Testis (tissue), 3 donors: ENCODE results near the gene ADRA1B. TPM values are rescaled to one million over a fixed set of nuclear protein-coding genes. Genes with fewer than 3 reads are reported as not detected.
A peak's percentile ranks its signal among the peaks of the same experiment; 100 is the strongest.

Source experiments
- DNase-seq: peaks from one replicate; pipeline ENCODE4 v3.0.0-alpha.2; 2019
- H3K27ac ChIP-seq, 2 donors: fragments of 200-600 bp; sonication (generic); one replicate each; pipeline ENCODE4 v1.5.1; 2019
- H3K27me3 ChIP-seq: fragments of 200-600 bp; sonication (generic); one replicate; pipeline ENCODE4 v1.5.1; 2019
- H3K36me3 ChIP-seq: fragments of 200-600 bp; sonication (generic); one replicate; pipeline ENCODE4 v1.5.1; 2017; ENCODE audit warnings: low read depth; ENCODE audit errors: missing control alignments
- H3K4me1 ChIP-seq: fragments of 200-600 bp; sonication (generic); one replicate; pipeline ENCODE4 v1.5.1; 2019
- H3K4me3 ChIP-seq, 2 donors: fragments of 200-600 bp; sonication (generic); one replicate each; pipeline ENCODE4 v1.5.1; 2017 to 2019
- H3K9me3 ChIP-seq: fragments of 200-600 bp; sonication (generic); one replicate; pipeline ENCODE4 v1.5.1; 2017
- POLR2A ChIP-seq: fragments of 450-650 bp; IDR thresholded peaks from one replicate; pipeline ENCODE4 v1.6.1; 2017; ENCODE audit warnings: antibody characterized with exemption, mild to moderate bottlenecking, moderate library complexity
- WGBS, 2 donors: methylation state at CpG; one replicate each; pipeline ENCODE4 v1.1.5; 2018; 5-methylcytosine and 5-hydroxymethylcytosine counted together
- intact Hi-C: fragments of 100-400 bp; cut with DNase I; formaldehyde crosslinking; loops from one replicate; pipeline ENCODE4 v1.15.1; 2023; ENCODE audit warnings: low total_unique reads
- polyA plus RNA-seq: library from polyadenylated mRNA; stranded (reverse); fragments of 350-450 nt; fragmentation: Illumina TruSeq; extraction: RNeasy Lipid Tissue Mini Kit (QIAGEN cat#74804); gene quantifications from one replicate; pipeline ENCODE4 v1.2.3, GENCODE V29; 2014; ENCODE audit warnings: low read depth, low replicate concordance; ENCODE audit not compliant: insufficient read depth
- small RNA-seq, 2 donors: library from RNA; depleted of rRNA; stranded (forward); fragments of <200 nt; gene quantifications; one replicate each; pipeline ENCODE3, GENCODE V24; 2016
- total RNA-seq, 2 donors: library from RNA; depleted of rRNA; stranded (reverse); fragments of >200 nt; gene quantifications; one replicate each; pipeline ENCODE4 v1.2.3, GENCODE V29; 2016
- TF ChIP-seq, protein P1 (sequence below), 3 experiments: fragments of 450-650 bp in 2 of 3; fragments of 200-600 bp in 1 of 3; sonication (generic) in 1 of 3; IDR thresholded peaks; one replicate each; pipeline ENCODE4 v1.5.1; 2016 to 2019; ENCODE audit warnings: antibody characterized with exemption in 3 of 3, mild to moderate bottlenecking in 2 of 3, moderate library complexity in 1 of 3

The ADRA1B gene
- total and polyA plus RNA-seq, 3 donors from 2014 or later, result 0.93 to 1.2 (median 1.1) TPM

DNA sequence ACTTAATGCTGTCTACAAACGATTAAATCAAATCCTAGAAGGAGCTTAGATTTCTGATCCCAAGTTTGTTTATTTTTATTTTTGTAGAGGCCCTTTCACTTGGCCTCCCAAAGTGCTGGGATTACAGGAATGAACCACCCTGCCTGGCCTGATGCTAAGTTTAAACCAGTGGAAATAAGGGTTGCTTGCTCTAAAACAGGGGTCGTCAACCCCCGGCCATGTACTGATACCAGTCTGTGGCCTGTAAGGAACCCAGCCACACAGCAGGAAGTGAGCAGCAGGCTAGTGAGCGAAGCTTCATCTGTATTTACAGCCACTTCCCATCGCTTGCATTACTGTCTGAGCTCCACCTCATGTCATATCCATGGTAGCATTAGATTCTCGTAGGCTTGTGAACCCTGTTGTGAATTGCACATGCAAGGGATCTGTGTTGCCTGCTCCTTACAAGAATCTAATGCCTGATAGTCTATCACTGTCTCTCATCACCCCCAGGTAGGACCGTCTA lies 104.0 kb downstream of the ADRA1B start:
- TF ChIP-seq, protein P1, sequence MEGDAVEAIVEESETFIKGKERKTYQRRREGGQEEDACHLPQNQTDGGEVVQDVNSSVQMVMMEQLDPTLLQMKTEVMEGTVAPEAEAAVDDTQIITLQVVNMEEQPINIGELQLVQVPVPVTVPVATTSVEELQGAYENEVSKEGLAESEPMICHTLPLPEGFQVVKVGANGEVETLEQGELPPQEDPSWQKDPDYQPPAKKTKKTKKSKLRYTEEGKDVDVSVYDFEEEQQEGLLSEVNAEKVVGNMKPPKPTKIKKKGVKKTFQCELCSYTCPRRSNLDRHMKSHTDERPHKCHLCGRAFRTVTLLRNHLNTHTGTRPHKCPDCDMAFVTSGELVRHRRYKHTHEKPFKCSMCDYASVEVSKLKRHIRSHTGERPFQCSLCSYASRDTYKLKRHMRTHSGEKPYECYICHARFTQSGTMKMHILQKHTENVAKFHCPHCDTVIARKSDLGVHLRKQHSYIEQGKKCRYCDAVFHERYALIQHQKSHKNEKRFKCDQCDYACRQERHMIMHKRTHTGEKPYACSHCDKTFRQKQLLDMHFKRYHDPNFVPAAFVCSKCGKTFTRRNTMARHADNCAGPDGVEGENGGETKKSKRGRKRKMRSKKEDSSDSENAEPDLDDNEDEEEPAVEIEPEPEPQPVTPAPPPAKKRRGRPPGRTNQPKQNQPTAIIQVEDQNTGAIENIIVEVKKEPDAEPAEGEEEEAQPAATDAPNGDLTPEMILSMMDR (IDR thresholded peaks at IDR 0.05), result no peak
- no peak for TF ChIP-seq POLR2A
- no peaks in the 10 kb centered on the region for H3K27me3 ChIP-seq
- no peaks in the 10 kb centered on the region for H3K9me3 ChIP-seq
- no peak overlapping the region for H3K27ac ChIP-seq
- 76 to 84% methylated on average over 7 of the region's 7 CpGs for WGBS, 2 donors
- no peak overlapping the region for H3K4me3 ChIP-seq
- no peak for DNase-seq
- H3K36me3 ChIP-seq, result no peaks in the 10 kb centered on the region
- no peaks in the 10 kb centered on the region for H3K4me1 ChIP-seq
- intact Hi-C loops, result loop anchor here (5.0 to 10.0 kb wide), 2 partner anchors 174 to 327 kb away; no protein-coding TSS in a partner anchor

DNA sequence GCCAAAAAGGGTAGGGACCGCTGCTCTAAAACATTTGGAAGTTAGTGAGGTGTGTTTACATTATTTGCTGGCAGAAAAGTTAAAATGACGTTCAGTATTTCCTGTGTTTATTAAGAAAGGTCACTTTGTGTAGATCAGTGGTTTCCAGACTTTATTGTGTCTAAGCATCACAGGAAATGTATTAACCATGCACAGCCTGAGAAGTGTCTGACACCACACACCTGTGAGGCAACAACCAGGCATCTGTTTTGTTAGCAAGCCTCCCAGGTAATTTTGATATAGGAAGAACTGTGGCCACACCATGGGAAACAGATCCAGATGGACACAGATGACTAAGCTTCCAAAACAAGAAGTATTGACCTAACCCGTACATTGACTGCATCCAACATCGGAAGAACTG lies 104.7 kb downstream of the ADRA1B start:
- no peaks in the 10 kb centered on the region for H3K9me3 ChIP-seq
- WGBS, 2 donors, result 73 to 78% methylated on average over 4 of the region's 4 CpGs
- H3K27ac ChIP-seq, result no peak overlapping the region
- no peak for DNase-seq
- H3K27me3 ChIP-seq, result no peaks in the 10 kb centered on the region
- TF ChIP-seq, protein P1 (IDR thresholded peaks at IDR 0.05), result no peak
- TF ChIP-seq POLR2A, result no peak
- H3K36me3 ChIP-seq, result no peaks in the 10 kb centered on the region
- H3K4me1 ChIP-seq, result no peaks in the 10 kb centered on the region
- intact Hi-C loops, result loop anchor here (5.0 to 10.0 kb wide), 2 partner anchors 174 to 326 kb away; no protein-coding TSS in a partner anchor
- H3K4me3 ChIP-seq, result no peak overlapping the region

DNA sequence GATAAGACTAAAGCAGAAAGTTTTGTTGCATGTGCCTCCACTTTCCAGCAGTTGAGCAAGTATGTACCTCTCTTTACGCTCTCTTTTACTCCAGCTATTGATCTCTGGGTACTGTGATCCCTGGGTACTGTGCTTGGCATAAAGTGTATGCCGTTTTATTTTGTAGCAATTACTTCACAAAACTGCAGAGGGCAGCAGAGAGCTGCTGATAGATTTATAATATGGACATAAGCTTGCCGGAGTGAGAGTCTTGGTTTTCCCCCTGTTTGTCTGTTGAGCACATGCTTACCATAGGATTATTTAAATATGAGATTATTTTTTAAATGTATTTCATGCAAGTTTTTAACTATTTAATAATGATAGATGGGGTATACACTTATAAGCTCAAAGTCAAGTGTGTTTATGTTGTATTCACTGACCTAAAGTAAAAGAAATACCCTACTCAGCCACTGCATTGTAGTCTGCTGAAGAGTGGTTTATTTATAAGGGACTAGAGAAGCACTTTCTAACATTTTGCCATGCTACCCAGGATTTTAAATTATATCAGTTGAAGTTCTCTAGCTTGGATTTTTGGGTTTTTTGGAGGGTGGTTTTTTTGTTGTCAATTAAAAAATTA lies 105.7 kb downstream of the ADRA1B start:
- Histone ChIP-seq H3K36me3 (no peaks in the 10 kb centered on the region), H3K27me3 (no peaks in the 10 kb centered on the region), H3K4me1 (no peaks in the 10 kb centered on the region), H3K4me3 (no peak overlapping the region), H3K9me3 (no peaks in the 10 kb centered on the region), H3K27ac (no peak overlapping the region)
- WGBS, 2 donors, result 30 to 44% methylated on average over 3 of the region's 3 CpGs
- intact Hi-C loops, result loop anchor here (5.0 to 10.0 kb wide), 2 partner anchors 173 to 325 kb away; no protein-coding TSS in a partner anchor
- TF ChIP-seq, protein P1 (IDR thresholded peaks at IDR 0.05), result peak; percentile 78 to 92 (median 87)
- no peak for TF ChIP-seq POLR2A
- DNase-seq, result peak; percentile 66

Small RNA genes lying within 50 kb of the gene (small RNA-seq; reads per million reads assigned to genes)
- gene RF00019, result 0 reads per million in 2 donors

Other genes starting within 250 kb of the ADRA1B start
- gene TTC1, start 92.7 kb downstream of the ADRA1B start, total RNA-seq, result 10 to 100 TPM; 38.2 to 50.2 TPM
- gene TTC1, start 92.7 kb downstream of the ADRA1B start, polyA plus RNA-seq, result 50.3 TPM
- 10 to 100 TPM; 48.9 to 51.6 TPM for gene PWWP2A, start 203.0 kb downstream of the ADRA1B start, total RNA-seq
- gene PWWP2A, start 203.0 kb downstream of the ADRA1B start, polyA plus RNA-seq, result 12.0 TPM